Activated naive CD8-positive, alpha-beta T cell treated with anti-CD3 and anti-CD28 coated beads, Interleukin-2, amount 10 ng/mL, durations not matched to agents 7 days and 5 days (primary cell): ENCODE data around the gene DNAJC28. TPM values are rescaled to one million over a fixed set of nuclear protein-coding genes. Genes with fewer than 3 reads are reported as not detected.
"Not testable (repeated sequence)": the region's sequence is repeated elsewhere in the genome, so short reads cannot be mapped to it uniquely, and the experiment has no call there.

Experiments
- ATAC-seq: fragments of 150-1000 bp; cut with Tn5 transposase; one replicate; pipeline ENCODE4 v1.10.0; 2021; ENCODE audit warnings: low read depth, moderate library complexity
- POLR2A ChIA-PET: fragments of 350-600 bp; sonication (Branson Sonifier 250); formaldehyde crosslinking; loops from one replicate; lab custom pipeline; 2021; ENCODE audit warnings: antibody characterized with exemption; lab: Charles Lee
- DNase-seq: peaks from one replicate; pipeline ENCODE4 v3.0.0; 2021
- H3K27ac Mint-ChIP-seq: one replicate; pipeline ENCODE4 v1.8.0; 2022; ENCODE audit warnings: mild to moderate bottlenecking, mixed read lengths
- H3K27me3 Mint-ChIP-seq: one replicate; pipeline ENCODE4 v1.8.0; 2022; ENCODE audit warnings: mild to moderate bottlenecking, moderate library complexity, mixed read lengths
- H3K36me3 Mint-ChIP-seq: one replicate; pipeline ENCODE4 v1.8.0; 2021; ENCODE audit warnings: mild to moderate bottlenecking, mixed read lengths
- H3K4me1 Mint-ChIP-seq: one replicate; pipeline ENCODE4 v1.8.0; 2021; ENCODE audit warnings: mixed read lengths
- H3K4me3 Mint-ChIP-seq: one replicate; pipeline ENCODE4 v1.8.0; 2022; ENCODE audit warnings: mild to moderate bottlenecking, moderate library complexity, mixed read lengths
- H3K9me3 Mint-ChIP-seq: one replicate; pipeline ENCODE4 v1.8.0; 2021; ENCODE audit warnings: mixed read lengths
- total RNA-seq, 2 experiments: library from RNA; stranded (reverse); gene quantifications; one replicate each; pipeline ENCODE4 v1.2.3, GENCODE V29; 2021

Gene DNAJC28
- total RNA-seq, 2 experiments from 2014 or later, result 1.2 to 1.5 TPM

- H3K9me3 Mint-ChIP-seq, result no peaks in the 10 kb centered on the region
- H3K36me3 Mint-ChIP-seq, result no peaks in the 10 kb centered on the region
- H3K4me3 Mint-ChIP-seq, result peak overlapping the region; percentile 96
- DNase-seq (peak; percentile 54), ATAC-seq (peak; percentile 16)
- peaks cover 18% of the 10 kb centered on the region for H3K4me1 Mint-ChIP-seq
- H3K27ac Mint-ChIP-seq, result peak overlapping the region; percentile 87
- peaks cover 3% of the 10 kb centered on the region for H3K27me3 Mint-ChIP-seq
- POLR2A ChIA-PET, result interaction anchor here (0.5 to 4.0 kb wide), 16 partner anchors 11 to 708 kb away, joined by 3 to 95 read pairs (median 5); partner anchors contain the start of genes CRYZL1, DNAJC28, DONSON and GART
These were observed 12.4 kb downstream of the DNAJC28 start for GRCh38 chr21:33478935-33479678.

DNA sequence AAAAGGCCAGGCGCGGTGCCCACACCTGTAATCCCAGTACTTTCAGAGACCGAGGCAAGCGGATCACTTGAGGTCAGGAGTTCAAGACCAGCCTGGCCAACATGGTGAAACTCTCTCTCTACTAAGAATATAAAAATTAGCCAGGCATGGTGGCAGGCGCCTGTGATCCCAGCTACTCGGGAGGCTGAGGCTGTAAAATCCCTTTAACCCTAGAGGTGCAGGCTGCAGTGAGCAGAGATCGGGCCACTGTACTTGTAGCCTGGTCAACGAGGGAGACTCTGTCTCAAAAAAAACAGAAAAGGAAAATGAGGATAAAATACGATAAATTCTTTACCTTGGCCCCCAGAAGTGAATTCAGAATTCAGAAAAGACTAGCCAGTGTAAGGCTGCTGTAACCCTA is 13.3 kb downstream of the DNAJC28 start:
- H3K9me3 Mint-ChIP-seq, result no peaks in the 10 kb centered on the region
- peaks cover 4% of the 10 kb centered on the region for H3K36me3 Mint-ChIP-seq
- H3K4me3 Mint-ChIP-seq, result peak overlapping the region; percentile 96
- peak overlapping the region; percentile 87 for H3K27ac Mint-ChIP-seq
- POLR2A ChIA-PET, result no interaction called here
- H3K27me3 Mint-ChIP-seq, result no peaks in the 10 kb centered on the region
- peaks cover 18% of the 10 kb centered on the region for H3K4me1 Mint-ChIP-seq
- DNase-seq, result no peak
- ATAC-seq, result no peak

DNA sequence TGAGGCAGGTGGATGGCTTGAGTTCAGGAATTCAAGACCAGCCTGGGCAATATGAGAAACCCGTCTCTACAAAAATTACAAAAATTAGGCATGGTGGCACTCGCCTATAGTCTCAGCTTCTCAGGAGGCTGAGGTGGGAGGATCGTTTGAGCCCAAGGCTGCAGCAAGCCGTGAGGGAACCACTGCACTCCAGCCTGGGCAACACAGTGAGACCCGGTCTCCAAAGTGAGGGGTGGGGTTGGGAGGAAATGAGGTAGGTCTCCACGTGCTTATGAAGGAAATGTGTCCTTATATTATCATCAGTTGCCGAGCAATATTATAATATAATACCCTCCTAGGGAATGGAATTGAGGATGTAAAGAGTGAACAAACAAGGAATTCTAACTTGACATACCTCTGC is 14.4 kb downstream of the DNAJC28 start:
- Mint-ChIP-seq H3K27ac (no peak overlapping the region), H3K4me3 (peak overlapping the region; percentile 42), H3K4me1 (peaks cover 18% of the 10 kb centered on the region), H3K9me3 (no peaks in the 10 kb centered on the region), H3K36me3 (peaks cover 4% of the 10 kb centered on the region), H3K27me3 (no peaks in the 10 kb centered on the region)
- no peak for ATAC-seq
- POLR2A ChIA-PET, result no interaction called here
- DNase-seq, result no peak

GRCh38 chr21:33473344-33473743 is 18.2 kb downstream of the DNAJC28 start:
- peaks cover 7% of the 10 kb centered on the region for H3K4me1 Mint-ChIP-seq
- H3K36me3 Mint-ChIP-seq, result peaks cover 4% of the 10 kb centered on the region
- ATAC-seq, result no peak
- no peak overlapping the region for H3K4me3 Mint-ChIP-seq
- no peak overlapping the region for H3K27ac Mint-ChIP-seq
- POLR2A ChIA-PET, result interaction anchor here (0.6 to 0.7 kb wide), 2 partner anchors 28 to 661 kb away, joined by 3 to 5 read pairs; no protein-coding TSS in a partner anchor
- H3K27me3 Mint-ChIP-seq, result no peaks in the 10 kb centered on the region
- no peak for DNase-seq
- H3K9me3 Mint-ChIP-seq, result no peaks in the 10 kb centered on the region

DNA sequence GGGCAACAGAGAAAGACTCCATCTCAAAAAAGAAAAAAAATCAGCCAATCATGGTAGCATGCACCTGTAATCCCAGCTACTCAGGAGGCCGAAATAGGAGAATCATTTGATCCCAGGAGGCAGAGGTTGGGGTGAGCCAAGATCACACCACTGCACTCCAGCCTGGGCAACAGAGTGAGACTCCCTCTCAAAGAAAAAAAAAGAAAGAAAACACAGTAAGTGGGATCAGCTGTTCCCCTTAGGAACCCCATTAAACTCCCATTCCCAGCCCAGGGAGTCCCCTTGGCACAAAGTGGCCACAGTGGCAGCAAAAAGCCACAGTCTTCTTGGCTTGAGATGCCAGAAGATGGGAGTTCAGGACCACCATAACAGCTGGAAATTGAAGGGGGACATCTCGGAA is 20.8 kb downstream of the DNAJC28 start:
- no peaks in the 10 kb centered on the region for H3K4me1 Mint-ChIP-seq
- no peak overlapping the region for H3K4me3 Mint-ChIP-seq
- DNase-seq, result no peak
- POLR2A ChIA-PET, result interaction anchor here (1.0 kb wide), 1 partner anchor 9 kb away, joined by 3 read pairs; the partner anchor contains the start of gene TMEM50B
- no peak for ATAC-seq
- H3K27ac Mint-ChIP-seq, result no peak overlapping the region
- H3K27me3 Mint-ChIP-seq, result no peaks in the 10 kb centered on the region
- no peaks in the 10 kb centered on the region for H3K9me3 Mint-ChIP-seq
- peaks cover 4% of the 10 kb centered on the region for H3K36me3 Mint-ChIP-seq

DNA sequence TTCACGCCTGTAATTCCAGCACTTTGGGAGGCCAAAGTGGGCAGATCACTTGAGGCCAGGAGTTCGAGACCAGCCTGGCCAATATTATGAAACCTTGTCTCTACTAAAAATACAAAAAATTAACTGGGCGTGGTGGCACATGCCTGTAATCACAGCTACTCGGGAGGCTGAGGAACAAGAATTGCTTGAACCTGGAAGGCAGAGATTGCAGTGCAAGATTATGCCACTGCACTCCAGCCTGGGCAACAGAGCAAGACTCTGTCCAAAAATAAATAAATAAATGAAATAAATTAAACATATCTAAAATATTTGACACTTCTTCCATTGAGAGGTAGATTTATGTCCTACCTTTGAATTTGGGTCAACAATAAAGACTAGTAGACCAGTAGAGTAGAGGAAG is 22.3 kb downstream of the DNAJC28 start:
- not testable (repeated sequence) for ATAC-seq, H3K9me3 Mint-ChIP-seq, H3K36me3 Mint-ChIP-seq, H3K4me3 Mint-ChIP-seq, H3K27ac Mint-ChIP-seq, DNase-seq, H3K4me1 Mint-ChIP-seq, H3K27me3 Mint-ChIP-seq
- POLR2A ChIA-PET, result interaction anchor here (0.6 kb wide), 1 partner anchor 1183 kb away, joined by 5 read pairs; no protein-coding TSS in a partner anchor

GRCh38 chr21:33461538-33462250 is 29.8 kb downstream of the DNAJC28 start:
- Mint-ChIP-seq H3K27ac (no peak overlapping the region), H3K27me3 (no peaks in the 10 kb centered on the region), H3K36me3 (peaks cover 8% of the 10 kb centered on the region), H3K9me3 (no peaks in the 10 kb centered on the region), H3K4me3 (no peak overlapping the region), H3K4me1 (no peaks in the 10 kb centered on the region)
- POLR2A ChIA-PET, result interaction anchor here (0.6 to 0.7 kb wide), 2 partner anchors 100 to 1183 kb away, joined by 6 to 8 read pairs; partner anchors contain the start of gene MIS18A
- no peak for ATAC-seq
- DNase-seq, result no peak

GRCh38 chr21:33458861-33459260 is 32.7 kb downstream of the DNAJC28 start:
- POLR2A ChIA-PET, result no interaction called here
- no peak overlapping the region for H3K4me3 Mint-ChIP-seq

GRCh38 chr21:33455686-33456446 is 35.6 kb downstream of the DNAJC28 start:
- no peaks in the 10 kb centered on the region for H3K27me3 Mint-ChIP-seq
- H3K4me1 Mint-ChIP-seq, result peaks cover 3% of the 10 kb centered on the region
- no peaks in the 10 kb centered on the region for H3K9me3 Mint-ChIP-seq
- POLR2A ChIA-PET, result no interaction called here
- peaks cover 18% of the 10 kb centered on the region for H3K36me3 Mint-ChIP-seq
- H3K4me3 Mint-ChIP-seq, result no peak overlapping the region
- H3K27ac Mint-ChIP-seq, result no peak overlapping the region
- ATAC-seq (no peak), DNase-seq (no peak)

More at GRCh38 chr21:33458861-33459260, 32.7 kb downstream of the DNAJC28 start:
- Mint-ChIP-seq H3K27ac (no peak overlapping the region), H3K36me3 (peaks cover 8% of the 10 kb centered on the region), H3K9me3 (no peaks in the 10 kb centered on the region), H3K27me3 (no peaks in the 10 kb centered on the region), H3K4me1 (no peaks in the 10 kb centered on the region)
- DNase-seq, result no peak
- no peak for ATAC-seq

DNA sequence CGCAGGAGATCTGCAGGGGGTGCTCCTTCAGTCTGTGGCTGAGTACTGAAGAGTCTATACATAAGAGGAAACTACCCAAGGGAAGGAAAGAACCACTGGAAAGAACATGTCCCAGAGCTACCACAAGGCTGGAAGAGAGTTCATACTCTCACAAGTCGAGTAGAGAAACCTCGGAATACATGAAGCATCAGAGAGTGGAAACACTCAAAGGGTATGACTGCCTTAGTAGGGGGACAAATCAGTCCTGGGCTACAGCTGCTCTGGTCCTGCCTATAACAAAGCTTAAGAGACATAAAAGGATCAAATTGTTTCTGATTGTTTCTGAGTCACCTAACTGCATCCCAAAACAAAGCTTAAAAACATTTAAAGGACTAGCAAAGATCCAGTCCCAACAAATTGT is 39.2 kb downstream of the DNAJC28 start:
- H3K9me3 Mint-ChIP-seq, result no peaks in the 10 kb centered on the region
- DNase-seq, result no peak
- no peak overlapping the region for H3K27ac Mint-ChIP-seq
- ATAC-seq, result no peak
- peaks cover 3% of the 10 kb centered on the region for H3K4me1 Mint-ChIP-seq
- peaks cover 17% of the 10 kb centered on the region for H3K36me3 Mint-ChIP-seq
- no peak overlapping the region for H3K4me3 Mint-ChIP-seq
- POLR2A ChIA-PET, result interaction anchor here (0.7 kb wide), 1 partner anchor 91 kb away, joined by 5 read pairs; no protein-coding TSS in a partner anchor
- no peaks in the 10 kb centered on the region for H3K27me3 Mint-ChIP-seq

DNA sequence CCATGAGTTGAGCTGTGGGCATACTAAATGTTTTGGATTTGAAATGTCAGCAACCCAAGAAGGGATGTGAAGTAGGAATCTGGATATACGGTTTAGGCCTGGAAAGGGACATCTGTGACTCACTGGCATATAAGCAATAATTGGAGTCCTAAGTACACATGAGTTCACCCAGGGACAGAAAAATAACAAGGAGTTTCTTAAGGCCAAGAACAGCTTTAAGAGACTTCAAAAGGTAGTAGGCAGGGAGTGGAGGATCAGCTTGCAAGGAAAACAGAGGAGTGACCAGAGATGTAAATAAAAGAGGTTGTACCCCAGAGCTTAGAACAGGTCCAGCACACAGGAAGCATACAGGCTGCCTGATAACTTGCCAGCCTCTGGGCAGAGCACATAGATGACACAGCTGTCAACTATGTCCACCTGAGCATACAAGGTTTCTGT is 39.9 kb downstream of the DNAJC28 start:
- Mint-ChIP-seq H3K27ac (no peak overlapping the region), H3K36me3 (peaks cover 17% of the 10 kb centered on the region), H3K4me1 (peaks cover 3% of the 10 kb centered on the region)

DNA sequence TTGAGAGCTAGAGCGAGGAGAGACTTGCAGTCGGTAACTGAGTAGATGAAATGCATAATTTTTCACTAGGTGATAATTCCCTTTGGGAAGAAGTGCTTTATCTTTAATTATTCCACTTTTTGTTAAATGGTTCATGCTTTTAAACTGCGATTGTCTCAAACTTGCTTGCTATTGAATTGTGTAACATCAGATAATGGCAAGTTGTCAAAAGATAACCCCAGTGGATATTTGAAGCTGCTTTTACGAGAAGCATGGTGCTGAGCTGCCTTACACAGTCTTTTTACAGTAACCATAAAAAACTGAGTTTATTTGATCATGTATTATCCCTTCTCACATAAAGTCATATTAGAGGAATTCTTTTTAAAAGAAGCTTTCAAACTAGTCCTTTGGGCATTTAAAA is 41.9 kb downstream of the DNAJC28 start:
- Mint-ChIP-seq H3K27ac (no peak overlapping the region), H3K36me3 (peaks cover 17% of the 10 kb centered on the region)
- POLR2A ChIA-PET, result no interaction called here

More for the DNA sequence above, 39.9 kb downstream of the DNAJC28 start:
- DNase-seq (no peak), ATAC-seq (no peak)
- Mint-ChIP-seq H3K9me3 (no peaks in the 10 kb centered on the region), H3K4me3 (no peak overlapping the region), H3K27me3 (no peaks in the 10 kb centered on the region)
- POLR2A ChIA-PET, result interaction anchor here (0.7 kb wide), 1 partner anchor 90 kb away, joined by 5 read pairs; no protein-coding TSS in a partner anchor

DNA sequence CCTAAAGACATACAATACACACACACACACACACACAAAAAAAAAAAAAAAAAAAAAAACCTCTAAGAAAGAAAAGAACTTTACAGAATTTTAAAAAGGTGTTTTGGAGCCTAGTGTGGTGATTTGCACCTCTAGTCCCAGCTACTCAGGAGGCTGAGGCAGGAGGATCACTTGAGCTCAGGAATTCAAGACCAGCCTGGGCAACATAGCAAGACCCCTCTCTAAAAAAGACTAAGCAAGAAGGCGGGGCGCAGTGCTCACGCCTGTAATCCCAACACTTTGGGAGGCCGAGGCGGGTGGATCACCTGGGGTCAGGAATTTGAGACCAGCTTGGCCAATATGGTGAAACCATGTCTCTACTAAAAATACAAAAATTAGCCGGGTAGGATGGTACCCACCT is 44.9 kb downstream of the DNAJC28 start:
- not testable (repeated sequence) for H3K4me3 Mint-ChIP-seq, H3K9me3 Mint-ChIP-seq, H3K36me3 Mint-ChIP-seq, ATAC-seq, H3K27me3 Mint-ChIP-seq, H3K4me1 Mint-ChIP-seq, DNase-seq, H3K27ac Mint-ChIP-seq
- POLR2A ChIA-PET, result interaction anchor here (0.6 kb wide), 1 partner anchor 675 kb away, joined by 4 read pairs; the partner anchor contains the start of gene PAXBP1

More for the DNA sequence above, 41.9 kb downstream of the DNAJC28 start:
- peaks cover 10% of the 10 kb centered on the region for H3K4me1 Mint-ChIP-seq
- ATAC-seq, result no peak
- H3K27me3 Mint-ChIP-seq, result no peaks in the 10 kb centered on the region
- no peaks in the 10 kb centered on the region for H3K9me3 Mint-ChIP-seq
- H3K4me3 Mint-ChIP-seq, result no peak overlapping the region
- no peak for DNase-seq
